ELF-1 (cell line): ENCODE data around the gene DUSP1.
A peak's percentile ranks its signal among the peaks of the same experiment; 100 is the strongest.
"Not testable (repeated sequence)": the region's sequence is repeated elsewhere in the genome, so short reads cannot be mapped to it uniquely, and the experiment has no call there.

ENCODE experiments used
- DNase-seq: peaks from one replicate; pipeline ENCODE4 v3.0.0-alpha.2; 2016; ENCODE audit warnings: low read depth, low spot score

The DUSP1 gene

GRCh38 chr5:172770675-172771438 lies at the start of gene DUSP1:
DUSP1 (minus strand) TSS chr5:172771195; CDS start chr5:172770952, 243 bp downstream.
- peak; percentile 97 for DNase-seq

- DNase-seq: no peak
These were observed 49.2 kb upstream of the DUSP1 start for GRCh38 chr5:172820046-172820767.

GRCh38 chr5:172819569-172819968 lies 48.6 kb upstream of the DUSP1 start:
- no peak for DNase-seq

- no peak for DNase-seq
These were observed 47.1 kb upstream of the DUSP1 start for GRCh38 chr5:172818081-172818480.

- no peak for DNase-seq
These were observed 46.7 kb upstream of the DUSP1 start for GRCh38 chr5:172817664-172818063.

GRCh38 chr5:172816925-172817562 lies 46.0 kb upstream of the DUSP1 start:
- no peak for DNase-seq

- DNase-seq: no peak
These were observed 44.6 kb upstream of the DUSP1 start for GRCh38 chr5:172815631-172816030.

- not testable (repeated sequence) for DNase-seq
These were observed 40.0 kb upstream of the DUSP1 start for GRCh38 chr5:172810996-172811395.

GRCh38 chr5:172809774-172810173 lies 38.8 kb upstream of the DUSP1 start:
- DNase-seq: no peak

- no peak for DNase-seq
These were observed 36.8 kb upstream of the DUSP1 start for GRCh38 chr5:172807766-172808311.

GRCh38 chr5:172806897-172807672 lies 36.1 kb upstream of the DUSP1 start:
- DNase-seq: peak; percentile 86

- no peak for DNase-seq
These were observed 34.8 kb upstream of the DUSP1 start for GRCh38 chr5:172805736-172806255.

GRCh38 chr5:172805018-172805683 lies 34.2 kb upstream of the DUSP1 start:
- no peak for DNase-seq

- no peak for DNase-seq
These were observed 31.7 kb upstream of the DUSP1 start for GRCh38 chr5:172802567-172803176.

- no peak for DNase-seq
These were observed 31.1 kb upstream of the DUSP1 start for GRCh38 chr5:172802112-172802511.

- DNase-seq: peak; percentile 34
These were observed 30.2 kb upstream of the DUSP1 start for GRCh38 chr5:172801179-172801671.

- peak; percentile 65 for DNase-seq
These were observed 29.1 kb upstream of the DUSP1 start for GRCh38 chr5:172800088-172800551.

- no peak for DNase-seq
These were observed 28.4 kb upstream of the DUSP1 start for GRCh38 chr5:172799416-172799815.

- no peak for DNase-seq
These were observed 27.6 kb upstream of the DUSP1 start for GRCh38 chr5:172798422-172799215.
